ENCODE measurements around the gene CSTF3.

DNA sequence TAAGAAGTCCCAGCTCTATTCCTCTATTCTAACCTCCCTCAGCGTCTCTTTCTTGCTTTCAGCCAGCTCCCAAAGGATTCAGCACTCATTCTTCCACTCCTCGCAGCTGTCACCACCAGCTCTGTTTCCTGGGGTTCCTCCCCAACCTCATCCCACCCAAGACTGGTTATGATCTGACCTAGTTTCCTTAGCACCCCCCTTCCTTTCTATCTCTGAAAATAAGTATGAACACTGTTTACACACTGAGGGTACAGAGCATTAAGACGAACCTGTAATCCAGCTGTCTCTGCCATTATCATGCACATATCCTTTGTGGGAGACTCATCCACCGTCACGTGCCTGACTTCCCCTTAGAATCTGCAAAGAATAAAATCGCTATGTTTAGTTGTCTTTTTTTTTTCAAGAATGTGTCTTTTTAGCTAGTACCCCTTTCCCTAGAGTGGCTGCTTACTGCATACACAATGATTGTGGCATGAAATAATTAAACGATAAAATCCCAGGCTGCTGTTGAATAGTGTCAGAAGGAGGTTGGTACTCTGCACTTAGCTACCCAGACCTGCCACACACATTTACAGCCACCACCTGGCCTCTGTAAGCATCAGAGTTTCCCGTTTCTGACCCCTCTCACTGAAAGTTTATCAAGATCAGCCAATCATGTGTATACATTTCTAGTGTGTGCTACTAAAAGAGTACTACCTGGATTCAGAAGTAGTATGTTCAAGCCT lies 26.9 kb upstream of the CSTF3 start:
- TF ChIP-seq CTCF (IDR thresholded peaks at IDR 0.05) (no peak), POLR2A (IDR thresholded peaks at IDR 0.05) (no peak)

Measured in body of pancreas (tissue), 4 donors.